ACC112 (cell line): ENCODE data around the gene VSTM4.

ENCODE experiments used
- H2AFZ ChIP-seq: fragments of 200-600 bp; sonication (generic); one replicate; pipeline ENCODE4 v1.6.0; 2017; ENCODE audit warnings: antibody characterized with exemption, low read length; ENCODE audit not compliant: unreplicated experiment
- H3K27ac ChIP-seq: fragments of 200-600 bp; sonication (generic); 2 replicates; pipeline ENCODE4 v1.5.1; 2014; ENCODE audit warnings: low read depth, mild to moderate bottlenecking, antibody characterized with exemption, low read length, moderate library complexity
- H3K27me3 ChIP-seq: fragments of 200-600 bp; sonication (generic); 2 replicates; pipeline ENCODE4 v1.6.1; 2014; ENCODE audit warnings: mild to moderate bottlenecking, antibody characterized with exemption, low read length, moderate library complexity, mixed read lengths; ENCODE audit not compliant: insufficient read depth
- H3K36me3 ChIP-seq: fragments of 200-600 bp; sonication (generic); 2 replicates; pipeline ENCODE4 v1.6.1; 2016; ENCODE audit warnings: mild to moderate bottlenecking, antibody characterized with exemption, low read length, moderate library complexity, mixed read lengths; ENCODE audit not compliant: insufficient read depth
- H3K4me1 ChIP-seq: fragments of 200-600 bp; sonication (generic); one replicate; pipeline ENCODE4 v1.6.1; 2016; ENCODE audit warnings: low read length, mixed read lengths; ENCODE audit not compliant: insufficient read depth, unreplicated experiment, control insufficient read depth
- H3K4me3 ChIP-seq: fragments of 200-600 bp; sonication (generic); 2 replicates; pipeline ENCODE4 v1.5.1; 2014; ENCODE audit warnings: mild to moderate bottlenecking, low read depth, low read length
- H3K79me2 ChIP-seq: fragments of 200-600 bp; sonication (generic); one replicate; pipeline ENCODE4 v1.6.0; 2016; ENCODE audit warnings: low read length; ENCODE audit not compliant: control insufficient read depth, unreplicated experiment, insufficient read depth

The VSTM4 gene

GRCh38 chr10:48968036-48968435 lies 147.3 kb downstream of the VSTM4 start:
- H3K4me1 ChIP-seq = no peaks in the 10 kb centered on the region
- no peaks in the 10 kb centered on the region for H3K79me2 ChIP-seq
- H3K4me3 ChIP-seq = no peak overlapping the region
- no peak overlapping the region for H2AFZ ChIP-seq
- no peaks in the 10 kb centered on the region for H3K36me3 ChIP-seq
- no peak overlapping the region for H3K27ac ChIP-seq
- H3K27me3 ChIP-seq = peaks cover 47% of the 10 kb centered on the region

DNA sequence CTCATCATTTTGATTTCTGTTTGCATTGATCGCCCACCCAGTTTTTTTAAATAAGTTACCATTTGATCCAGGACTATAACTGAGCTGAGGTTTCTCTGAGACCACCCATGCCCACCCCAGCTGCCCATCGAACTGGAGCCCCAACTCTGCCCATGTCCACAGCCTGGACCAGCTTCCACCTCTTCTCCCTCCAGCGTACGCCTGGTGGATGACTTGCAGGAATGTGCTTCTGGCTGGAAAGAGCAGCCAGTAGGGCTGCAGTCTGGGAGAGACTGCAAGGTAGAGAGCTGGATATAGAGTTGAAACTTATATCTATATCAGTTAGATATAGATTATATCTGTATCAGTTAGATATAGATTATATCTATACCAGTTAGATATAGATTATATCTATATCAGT lies 149.9 kb downstream of the VSTM4 start:
- H3K79me2 ChIP-seq = no peaks in the 10 kb centered on the region
- peaks cover 53% of the 10 kb centered on the region for H3K27me3 ChIP-seq
- H3K4me1 ChIP-seq = no peaks in the 10 kb centered on the region
- no peaks in the 10 kb centered on the region for H3K36me3 ChIP-seq
- no peak overlapping the region for H3K27ac ChIP-seq
- H2AFZ ChIP-seq = no peak overlapping the region
- no peak overlapping the region for H3K4me3 ChIP-seq
